HepG2 (cell line): Measurements from ENCODE around the gene C12orf60. TPM values are rescaled to one million over a fixed set of nuclear protein-coding genes. Genes with fewer than 3 reads are reported as not detected.

Source experiments
- ATAC-seq: fragments of 200-7000 bp; cut with Tn5 transposase; 3 replicates; pipeline ENCODE4 v1.9.1; 2020; ENCODE audit warnings: mild to moderate bottlenecking, moderate library complexity
- BruUV-seq: library from RNA; stranded (reverse); fragments of 400-500 nt; replicated peaks from 2 replicates; lab custom pipeline; 2021; lab: Mats Ljungman, UMichigan
- CTCF ChIA-PET: fragments of 300-600 bp; formaldehyde crosslinking; extraction: SDS; loops from one replicate; lab custom pipeline; 2021; ENCODE audit warnings: low total read pairs, inconsistent platforms, low intra/inter-chr PET ratio; lab: Yijun Ruan, JAX
- POLR2A ChIA-PET: fragments of 350-600 bp; sonication (Branson Sonifier 250); formaldehyde crosslinking; loops from one replicate; lab custom pipeline; 2020; ENCODE audit warnings: antibody characterized with exemption, inconsistent platforms; lab: Yijun Ruan, JAX
- DNase-seq: peaks from one replicate; pipeline ENCODE4 v3.0.0-alpha.2; 2015; ENCODE audit warnings: low spot score
- FAIRE-seq: peaks from 3 replicates; lab custom pipeline; 2011; peaks lifted over from hg19 to GRCh38; lab: Jason Lieb, UNC
- H2AFZ ChIP-seq: one replicate; pipeline ENCODE4 v1.6.1; 2011; ENCODE audit warnings: low read length, inconsistent platforms
- H3K27ac ChIP-seq: fragments of 300-600 bp; 3 replicates; pipeline ENCODE4 v1.8.0; 2011; ENCODE audit warnings: mixed run types, mild to moderate bottlenecking, mixed read lengths, low read length, inconsistent platforms; ENCODE audit not compliant: insufficient read depth; ENCODE audit errors: extremely low read length
- H3K27me3 ChIP-seq, 2 experiments: fragments of 200-600 bp in 1 of 2; 2 replicates in 1 of 2; 3 replicates in 1 of 2; pipeline versions ENCODE4 v1.6.0 to v1.8.0; 2011; ENCODE audit warnings: low read length in 2 of 2, mild to moderate bottlenecking in 2 of 2, moderate library complexity in 2 of 2, inconsistent platforms in 1 of 2; ENCODE audit not compliant: insufficient read depth in 2 of 2, control insufficient read depth in 1 of 2
- H3K36me3 ChIP-seq, 2 experiments: fragments of 200-600 bp in 1 of 2; replicated peaks in 1 of 2; 2 replicates in 1 of 2; 3 replicates in 1 of 2; pipeline versions ENCODE4 v1.5.1 to v1.8.0; 2011; ENCODE audit warnings: low read length in 2 of 2, inconsistent platforms in 1 of 2; ENCODE audit not compliant: insufficient read depth in 2 of 2, control insufficient read depth in 1 of 2
- H3K4me1 ChIP-seq: 2 replicates; pipeline ENCODE4 v1.5.1; 2012; ENCODE audit warnings: low read length, inconsistent platforms; ENCODE audit not compliant: insufficient read depth
- H3K4me2 ChIP-seq: 2 replicates; pipeline ENCODE4 v1.6.0; 2011; ENCODE audit warnings: low read depth, low read length, inconsistent platforms
- H3K4me3 ChIP-seq, 3 experiments: fragments of 200-600 bp in 1 of 3; sonication (generic), shearing (Covaris generic) in 1 of 3; replicated peaks in 1 of 3; 2 replicates each; pipeline ENCODE4 v1.5.1; 2011 to 2016; ENCODE audit warnings: low read length in 3 of 3, inconsistent platforms in 2 of 3, low read depth in 2 of 3, mild to moderate bottlenecking in 2 of 3, control low read depth in 1 of 3, mixed read lengths in 1 of 3; ENCODE audit not compliant: insufficient read depth in 1 of 3
- H3K79me2 ChIP-seq: one replicate; pipeline ENCODE4 v1.6.1; 2011; ENCODE audit warnings: low read length, inconsistent platforms; ENCODE audit not compliant: insufficient read depth
- H3K9ac ChIP-seq: 2 replicates; pipeline ENCODE4 v1.6.0; 2011; ENCODE audit warnings: mild to moderate bottlenecking, low read depth, low read length, inconsistent platforms; ENCODE audit not compliant: insufficient read depth
- H3K9me3 ChIP-seq: 2 replicates; pipeline ENCODE4 v1.5.1; 2012; ENCODE audit warnings: mild to moderate bottlenecking, low read length
- H4K20me1 ChIP-seq: 2 replicates; pipeline ENCODE4 v1.6.0; 2011; ENCODE audit warnings: inconsistent platforms, mild to moderate bottlenecking, low read length, moderate library complexity; ENCODE audit not compliant: insufficient read depth
- ATRX ChIP-seq: sonication (generic); formaldehyde crosslinking; IDR thresholded peaks from 2 replicates; pipeline ENCODE4 v1.4.0; 2020; ENCODE audit warnings: missing genetic modification reagents, borderline replicate concordance
- DR1 ChIP-seq: sonication (generic); formaldehyde crosslinking; IDR thresholded peaks from 2 replicates; pipeline ENCODE4 v1.8.0; 2021; ENCODE audit warnings: mild to moderate bottlenecking, missing genetic modification reagents, inconsistent platforms
- FUBP1 ChIP-seq: sonication (generic); formaldehyde crosslinking; IDR thresholded peaks from 2 replicates; pipeline ENCODE4 v1.5.1; 2020; ENCODE audit warnings: missing genetic modification reagents, mild to moderate bottlenecking, borderline replicate concordance
- GZF1 ChIP-seq: sonication (generic); formaldehyde crosslinking; IDR thresholded peaks from 2 replicates; pipeline ENCODE4 v1.5.1; 2020; ENCODE audit warnings: mild to moderate bottlenecking, missing genetic modification reagents
- HMG20A ChIP-seq: IDR thresholded peaks from 2 replicates; pipeline ENCODE4 v1.6.1; 2016; ENCODE audit warnings: borderline replicate concordance
- HNRNPLL ChIP-seq: fragments of 200-400 bp; formaldehyde crosslinking; IDR thresholded peaks from 2 replicates; pipeline ENCODE4 v1.6.1; 2017; ENCODE audit warnings: mild to moderate bottlenecking, low read depth, low read length; ENCODE audit not compliant: poor library complexity, severe bottlenecking
- MIER3 ChIP-seq: IDR thresholded peaks from 2 replicates; pipeline ENCODE4 v1.6.1; 2016; ENCODE audit warnings: missing compliant biosample characterization, borderline replicate concordance
- PHF21A ChIP-seq: sonication (generic); formaldehyde crosslinking; IDR thresholded peaks from 2 replicates; pipeline ENCODE4 v1.5.0; 2020; ENCODE audit warnings: mild to moderate bottlenecking, missing genetic modification reagents
- SALL2 ChIP-seq: sonication (generic); formaldehyde crosslinking; IDR thresholded peaks from 2 replicates; pipeline ENCODE4 v1.8.1; 2023; ENCODE audit warnings: mild to moderate bottlenecking, missing genetic modification reagents, inconsistent platforms
- ZNF564 ChIP-seq: sonication (generic); formaldehyde crosslinking; IDR thresholded peaks from 2 replicates; pipeline ENCODE4 v1.8.1; 2023; ENCODE audit warnings: mild to moderate bottlenecking, missing genetic modification reagents
- whole genome bisulfite sequencing: methylation state at CpG from one replicate; pipeline ENCODE4 v1.1.6; 2017; ENCODE audit warnings: low lambda C conversion rate; 5-methylcytosine and 5-hydroxymethylcytosine counted together
- in situ Hi-C: cut with HindIII; loops from 2 replicates; pipeline ENCODE4 v1.10.0; 2017; ENCODE audit warnings: low pct_unique_long_range_greater_than_20kb; ENCODE audit not compliant: extremely low pct_ligation_motif_present
- intact Hi-C: fragments of 100-400 bp; cut with micrococcal nuclease; formaldehyde crosslinking; loops from one replicate; pipeline ENCODE4 v1.10.0; 2022; ENCODE audit not compliant: unreplicated experiment
- polyA plus RNA-seq, 8 experiments: library from polyadenylated mRNA; depleted of rRNA in 3 of 8; stranded (reverse) in 7 of 8; unstranded in 1 of 8; fragments of >200 nt; fragmentation: Illumina TruSeq in 4 of 8; extraction: Trizol in 4 of 8; gene quantifications; 2 replicates each; pipeline versions ENCODE4 v1.2.1 to v1.2.3, GENCODE V29; 2011 to 2016; ENCODE audit warnings: low read depth in 4 of 8, missing spikeins in 1 of 8, mixed read lengths in 1 of 8; ENCODE audit not compliant: insufficient read depth in 1 of 8
- total RNA-seq, 5 experiments: library from RNA; depleted of rRNA; stranded (reverse); fragments of >200 nt; fragmentation: Illumina TruSeq; extraction: Trizol; gene quantifications; 2 replicates each; pipeline ENCODE4 v1.2.3, GENCODE V29; 2016; ENCODE audit warnings: low read depth in 1 of 5
- TF ChIP-seq, protein P1 (sequence below): IDR thresholded peaks from 2 replicates; pipeline ENCODE4 v1.4.0; 2020; ENCODE audit warnings: mild to moderate bottlenecking, missing genetic modification reagents

C12orf60 gene
- total and polyA plus RNA-seq, 2 of the 13 experiments (the other 11 are each of a cell fraction or from before 2014, with no cell fraction given): 0.55 to 1.4 TPM

GRCh38 chr12:14781563-14781962, 21.9 kb upstream of the C12orf60 start:
- no TSS peak for BruUV-seq
- Histone ChIP-seq H3K36me3 (peaks cover 0 to 4% of the 10 kb centered on the region in 2 experiments; a peak in 1 of 5 replicates), H2AFZ (no peak overlapping the region), H3K4me3 (no peak overlapping the region), H3K4me1 (peaks cover 30% of the 10 kb centered on the region), H3K27ac (no peak overlapping the region), H3K79me2 (no peaks in the 10 kb centered on the region), H4K20me1 (no peaks in the 10 kb centered on the region), H3K9me3 (no peaks in the 10 kb centered on the region), H3K27me3 (no peaks in the 10 kb centered on the region; a peak in 1 of 5 replicates), H3K4me2 (no peak overlapping the region), H3K9ac (no peak overlapping the region)
- FAIRE-seq (no peak), DNase-seq (no peak), ATAC-seq (no peak)
- in situ Hi-C loops: no loop called here
- 64% methylated on average over 2 of the region's 2 CpGs for WGBS
- POLR2A ChIA-PET: interaction anchor here (0.8 to 3.3 kb wide), 2 partner anchors 9 to 11 kb away, joined by 3 to 26 read pairs; a partner anchor contains a TSS
- CTCF ChIA-PET: no interaction called here
- intact Hi-C loops: no loop called here
- TF ChIP-seq ZNF564 (CRISPR knock-in tag): no peak
- TF ChIP-seq MIER3 (CRISPR knock-in tag): no peak
- TF ChIP-seq, protein P1, sequence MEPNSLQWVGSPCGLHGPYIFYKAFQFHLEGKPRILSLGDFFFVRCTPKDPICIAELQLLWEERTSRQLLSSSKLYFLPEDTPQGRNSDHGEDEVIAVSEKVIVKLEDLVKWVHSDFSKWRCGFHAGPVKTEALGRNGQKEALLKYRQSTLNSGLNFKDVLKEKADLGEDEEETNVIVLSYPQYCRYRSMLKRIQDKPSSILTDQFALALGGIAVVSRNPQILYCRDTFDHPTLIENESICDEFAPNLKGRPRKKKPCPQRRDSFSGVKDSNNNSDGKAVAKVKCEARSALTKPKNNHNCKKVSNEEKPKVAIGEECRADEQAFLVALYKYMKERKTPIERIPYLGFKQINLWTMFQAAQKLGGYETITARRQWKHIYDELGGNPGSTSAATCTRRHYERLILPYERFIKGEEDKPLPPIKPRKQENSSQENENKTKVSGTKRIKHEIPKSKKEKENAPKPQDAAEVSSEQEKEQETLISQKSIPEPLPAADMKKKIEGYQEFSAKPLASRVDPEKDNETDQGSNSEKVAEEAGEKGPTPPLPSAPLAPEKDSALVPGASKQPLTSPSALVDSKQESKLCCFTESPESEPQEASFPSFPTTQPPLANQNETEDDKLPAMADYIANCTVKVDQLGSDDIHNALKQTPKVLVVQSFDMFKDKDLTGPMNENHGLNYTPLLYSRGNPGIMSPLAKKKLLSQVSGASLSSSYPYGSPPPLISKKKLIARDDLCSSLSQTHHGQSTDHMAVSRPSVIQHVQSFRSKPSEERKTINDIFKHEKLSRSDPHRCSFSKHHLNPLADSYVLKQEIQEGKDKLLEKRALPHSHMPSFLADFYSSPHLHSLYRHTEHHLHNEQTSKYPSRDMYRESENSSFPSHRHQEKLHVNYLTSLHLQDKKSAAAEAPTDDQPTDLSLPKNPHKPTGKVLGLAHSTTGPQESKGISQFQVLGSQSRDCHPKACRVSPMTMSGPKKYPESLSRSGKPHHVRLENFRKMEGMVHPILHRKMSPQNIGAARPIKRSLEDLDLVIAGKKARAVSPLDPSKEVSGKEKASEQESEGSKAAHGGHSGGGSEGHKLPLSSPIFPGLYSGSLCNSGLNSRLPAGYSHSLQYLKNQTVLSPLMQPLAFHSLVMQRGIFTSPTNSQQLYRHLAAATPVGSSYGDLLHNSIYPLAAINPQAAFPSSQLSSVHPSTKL (CRISPR knock-in tag): no peak
- TF ChIP-seq HNRNPLL: no peak
- no peak for TF ChIP-seq FUBP1
- no peak for TF ChIP-seq PHF21A
- TF ChIP-seq SALL2 (CRISPR knock-in tag): no peak
- TF ChIP-seq DR1 (CRISPR knock-in tag): no peak
- TF ChIP-seq ATRX (CRISPR knock-in tag): no peak
- no peak for TF ChIP-seq HMG20A (CRISPR knock-in tag)
- TF ChIP-seq GZF1: no peak
